Epithelial cell of prostate (primary cell): Measurements from ENCODE around the gene RUNDC1.
"Not testable (repeated sequence)": the region's sequence is repeated elsewhere in the genome, so short reads cannot be mapped to it uniquely, and the experiment has no call there.

ENCODE experiments used
- DNase-seq: peaks from one replicate; pipeline ENCODE4 v3.0.0-alpha.2; 2011; ENCODE audit warnings: low read depth, low spot score
- H3K27ac ChIP-seq: fragments of 450-650 bp; 2 replicates; pipeline ENCODE4 v1.5.1; 2017; ENCODE audit warnings: mild to moderate bottlenecking

RUNDC1 gene

DNA sequence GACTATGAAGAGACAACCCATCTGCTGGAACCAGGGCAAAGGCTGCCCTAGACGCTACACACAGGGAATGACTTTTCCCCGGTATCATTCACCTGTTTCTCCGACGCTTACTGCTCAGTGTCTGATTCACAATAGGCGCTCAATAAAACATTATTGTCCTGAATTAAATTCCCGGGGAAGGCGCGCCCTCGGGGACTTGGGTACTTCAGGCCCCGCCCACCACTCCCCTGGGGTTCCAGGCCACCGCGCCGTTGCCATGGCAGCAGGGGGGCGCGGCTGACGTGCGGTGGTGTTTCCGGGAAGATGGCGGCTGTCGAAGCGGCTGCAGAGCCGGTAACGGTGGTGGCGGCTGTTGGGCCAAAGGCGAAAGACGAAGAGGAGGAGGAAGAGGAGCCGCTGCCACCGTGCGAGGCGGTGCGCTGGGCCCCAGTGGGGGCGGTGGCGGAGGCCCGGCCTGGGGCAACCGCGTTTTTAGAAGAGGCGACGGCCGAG is at the start of gene RUNDC1:
Gene RUNDC1 (plus strand): TSS at position 292 of the 492 bp plus-strand sequence. CDS start 12 bp downstream, at position 304.
- no peak for DNase-seq
- H3K27ac ChIP-seq = peak within 1 kb of the TSS; percentile 83

GRCh38 chr17:42937712-42938596 is 42.4 kb upstream of the RUNDC1 start:
- no peak overlapping the region for H3K27ac ChIP-seq
- no peak for DNase-seq

- DNase-seq = no peak
Observed at GRCh38 chr17:42944211-42944610, 36.2 kb upstream of the RUNDC1 start.

GRCh38 chr17:42946812-42947211 is 33.6 kb upstream of the RUNDC1 start:
- no peak for DNase-seq
- no peak overlapping the region for H3K27ac ChIP-seq

More at GRCh38 chr17:42944211-42944610, 36.2 kb upstream of the RUNDC1 start:
- H3K27ac ChIP-seq = no peak overlapping the region

GRCh38 chr17:42950044-42950783 is 30.2 kb upstream of the RUNDC1 start:
- no peak for DNase-seq
- H3K27ac ChIP-seq = no peak overlapping the region

- DNase-seq = no peak
- H3K27ac ChIP-seq = no peak overlapping the region
Observed at GRCh38 chr17:42953669-42954068, 26.7 kb upstream of the RUNDC1 start.

DNA sequence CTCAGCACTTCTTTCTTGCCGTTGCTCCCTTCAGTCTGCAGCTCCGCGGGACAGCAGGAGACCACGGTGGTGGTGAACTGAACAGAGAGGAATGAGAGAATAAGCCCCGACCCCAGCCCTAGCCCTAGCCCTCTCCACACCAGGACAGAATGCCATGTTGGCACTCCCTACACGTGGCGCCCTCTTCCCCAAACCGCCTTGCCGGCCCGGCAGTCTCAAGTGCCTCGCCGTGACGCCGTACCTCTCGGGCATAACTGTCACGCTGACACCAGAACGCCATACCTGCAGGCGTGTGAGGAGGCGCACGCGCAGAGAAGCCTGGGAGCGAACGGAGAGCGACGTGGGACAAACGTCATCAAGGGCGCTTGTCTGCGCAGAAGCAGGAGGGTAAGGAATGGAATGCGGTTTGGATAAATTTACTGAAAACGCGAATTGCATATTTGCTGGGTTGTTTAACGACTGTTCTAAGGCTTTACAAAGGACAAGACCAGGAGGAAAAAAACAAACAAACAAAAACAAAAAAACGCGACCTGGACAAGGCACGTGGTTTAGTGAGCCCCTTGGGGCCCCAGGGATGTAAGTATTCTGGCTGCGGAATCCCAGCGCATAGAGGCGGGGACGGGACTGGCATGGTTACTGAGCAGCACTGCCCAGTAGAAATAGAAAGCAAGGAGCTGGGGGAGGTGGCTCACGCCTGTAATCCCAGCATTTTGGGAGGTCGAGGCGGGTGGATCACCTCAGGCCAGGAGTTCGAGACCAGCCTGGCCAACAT is 16.0 kb upstream of the RUNDC1 start, which contains the start of gene AARSD1:
Gene AARSD1 (minus strand): TSS at position 294 of the 772 bp plus-strand sequence. CDS start 14 bp downstream, at position 280.
- peak; percentile 66 for DNase-seq
- H3K27ac ChIP-seq = peak within 1 kb of the TSS; percentile 63

GRCh38 chr17:42967925-42968324 is 12.4 kb upstream of the RUNDC1 start:
- DNase-seq = no peak
- no peak overlapping the region for H3K27ac ChIP-seq

DNA sequence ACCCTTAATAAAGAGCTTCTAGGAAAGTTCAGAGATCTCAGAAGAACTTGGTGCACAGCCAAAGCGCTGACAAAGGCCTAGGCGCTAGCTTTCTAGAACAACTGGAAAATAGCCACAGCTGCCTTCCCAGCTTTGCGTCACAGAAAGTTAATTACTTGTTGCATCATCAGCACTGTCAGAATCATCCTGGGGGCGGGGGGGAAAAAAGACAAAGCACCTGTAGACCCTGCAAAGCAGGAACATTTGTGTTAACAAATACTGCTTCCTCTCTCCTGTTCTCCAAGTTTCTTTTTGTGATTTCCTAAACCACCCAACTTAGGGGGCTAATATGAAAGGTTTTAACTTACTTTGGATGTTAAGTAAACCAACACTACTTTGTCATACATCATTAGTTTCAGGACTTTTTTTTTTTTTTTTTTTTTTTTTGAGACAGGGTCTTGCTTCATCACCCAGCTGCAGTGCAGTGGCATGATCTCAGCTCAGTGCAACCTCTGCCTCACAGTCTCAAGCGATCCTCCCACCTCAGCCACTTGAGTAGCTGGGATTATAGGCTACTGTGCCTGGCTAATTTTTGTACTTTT is 11.3 kb upstream of the RUNDC1 start:
- peak overlapping the region; percentile 13 for H3K27ac ChIP-seq
- DNase-seq = no peak

DNA sequence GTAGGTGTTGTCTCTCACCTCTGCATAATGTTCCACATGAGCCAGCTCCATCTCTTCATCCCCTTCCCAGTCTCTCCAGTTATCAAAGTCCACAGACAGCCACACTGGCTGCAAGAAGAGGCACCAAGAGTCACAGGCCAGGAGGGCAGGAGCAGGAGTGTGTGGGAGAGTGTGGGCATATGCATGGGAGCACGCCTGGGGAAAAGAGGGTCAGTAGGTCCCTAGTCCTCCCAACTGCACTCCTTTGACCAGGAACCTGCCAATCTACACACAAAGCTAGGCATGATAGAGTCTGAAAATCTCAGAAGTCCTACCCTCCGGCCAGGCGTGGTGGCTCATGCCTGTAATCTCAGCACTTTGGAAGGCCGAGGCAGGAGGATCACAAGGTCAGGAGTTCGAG is 8.8 kb upstream of the RUNDC1 start:
- H3K27ac ChIP-seq = no peak overlapping the region
- no peak for DNase-seq

- H3K27ac ChIP-seq, DNase-seq: not testable (repeated sequence)
Observed at GRCh38 chr17:42973323-42973722, 7.0 kb upstream of the RUNDC1 start.

DNA sequence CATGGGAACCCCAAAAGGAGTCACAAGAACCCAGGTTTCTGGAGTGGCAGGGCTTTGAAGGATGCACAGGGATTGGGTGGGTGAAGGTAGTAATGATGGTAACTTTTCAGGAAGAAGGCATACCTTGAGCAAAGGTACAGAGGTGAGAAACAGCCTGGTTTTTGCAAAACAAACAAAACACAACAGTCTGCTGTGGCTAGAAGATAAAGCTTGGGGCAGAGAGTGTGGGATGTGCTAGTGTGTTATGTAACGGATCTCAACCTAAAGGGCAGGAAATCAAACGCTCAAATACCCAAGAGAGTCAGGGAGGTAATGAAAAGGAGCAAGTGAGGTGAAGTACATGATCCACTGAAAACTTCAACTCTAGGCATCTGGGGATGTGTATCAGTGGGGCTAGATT is 5.1 kb upstream of the RUNDC1 start:
- DNase-seq = no peak
- H3K27ac ChIP-seq = no peak overlapping the region

DNA sequence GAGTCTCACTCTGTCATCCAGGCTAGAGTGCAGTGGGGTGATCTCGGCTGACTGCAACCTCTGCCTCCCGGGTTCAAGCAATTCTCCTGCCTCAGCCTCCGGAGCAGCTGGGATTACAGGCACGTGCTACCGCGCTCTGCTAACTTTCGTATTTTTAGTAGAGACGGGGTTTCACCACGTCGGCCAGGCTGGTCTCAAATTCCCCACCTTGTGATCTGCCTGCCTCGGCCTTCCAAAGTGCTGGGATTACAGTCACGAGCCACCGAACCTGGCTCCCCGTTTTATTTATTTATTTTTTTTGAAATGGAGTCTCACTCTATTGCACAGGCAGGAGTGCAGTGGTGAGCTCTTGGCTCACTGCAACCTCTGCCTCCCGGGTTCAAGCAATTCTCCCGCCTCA is 4.7 kb upstream of the RUNDC1 start:
- not testable (repeated sequence) for DNase-seq, H3K27ac ChIP-seq

- H3K27ac ChIP-seq = peak within 1 kb of the TSS; percentile 83
- DNase-seq = no peak
Observed at GRCh38 chr17:42979511-42980273, 673 bp upstream of the RUNDC1 start, which contains the start of gene PTGES3L. Gene PTGES3L, minus strand, starts transcription at chr17:42980080. Its CDS starts 27 bp downstream, at chr17:42980053.

GRCh38 chr17:42980766-42981397 is 517 bp downstream of the RUNDC1 start:
- H3K27ac ChIP-seq = peak overlapping the region; percentile 83
- no peak for DNase-seq

- no peak overlapping the region for H3K27ac ChIP-seq
- DNase-seq = no peak
Observed at GRCh38 chr17:42982266-42982665, 1.9 kb downstream of the RUNDC1 start.

- no peak for DNase-seq
- H3K27ac ChIP-seq = no peak overlapping the region
Observed at GRCh38 chr17:42985225-42985624, 4.9 kb downstream of the RUNDC1 start.

GRCh38 chr17:42989141-42989540 is 8.8 kb downstream of the RUNDC1 start:
- H3K27ac ChIP-seq = peak overlapping the region; percentile 94

More at GRCh38 chr17:42989141-42989540, 8.8 kb downstream of the RUNDC1 start:
- no peak for DNase-seq
